ENCODE measurements around the gene SSC4D.

SSC4D gene

GRCh38 chr7:76351372-76351771 lies 58.1 kb downstream of the SSC4D start:
- no peak for DNase-seq

- DNase-seq, result no peak
These were observed 60.1 kb downstream of the SSC4D start for GRCh38 chr7:76349313-76349885.

- no peak for DNase-seq
These were observed 61.8 kb downstream of the SSC4D start for GRCh38 chr7:76347710-76348109.

GRCh38 chr7:76346778-76347177 lies 62.7 kb downstream of the SSC4D start:
- no peak for DNase-seq

- no peak for DNase-seq
These were observed 63.4 kb downstream of the SSC4D start for GRCh38 chr7:76346097-76346496.

GRCh38 chr7:76343931-76344321 lies 65.6 kb downstream of the SSC4D start:
- no peak for DNase-seq

- no peak for DNase-seq
These were observed 66.1 kb downstream of the SSC4D start for GRCh38 chr7:76343294-76343930.

- DNase-seq, result no peak
These were observed 67.3 kb downstream of the SSC4D start for GRCh38 chr7:76342222-76342621.

- no peak for DNase-seq
These were observed 68.8 kb downstream of the SSC4D start for GRCh38 chr7:76340617-76341131.

Data from activated CD4-positive, alpha-beta T cell treated with anti-CD3 and anti-CD28 coated beads, Interleukin-2, amount 50 U/mL, for 1 hour (primary cell).